ES-I3 (cell line): ENCODE data around the gene RASSF5.
"Not testable (repeated sequence)": the region's sequence is repeated elsewhere in the genome, so short reads cannot be mapped to it uniquely, and the experiment has no call there.

Experiments
- H3K36me3 ChIP-seq: 2 replicates; pipeline ENCODE4 v1.6.1; 2013; ENCODE audit warnings: mild to moderate bottlenecking, low read length, control low read depth, moderate library complexity; ENCODE audit not compliant: insufficient read depth
- H3K4me1 ChIP-seq: 2 replicates; pipeline ENCODE4 v1.6.1; 2013; ENCODE audit warnings: mild to moderate bottlenecking, control low read depth, low read length; ENCODE audit not compliant: insufficient read depth
- H3K9ac ChIP-seq: 2 replicates; pipeline ENCODE4 v1.6.1; 2013; ENCODE audit warnings: low read depth, mild to moderate bottlenecking, low read length, moderate library complexity
- H3K9me3 ChIP-seq: 2 replicates; pipeline ENCODE4 v1.6.1; 2013; ENCODE audit warnings: mild to moderate bottlenecking, low read length, moderate library complexity; ENCODE audit not compliant: control insufficient read depth, insufficient read depth

The RASSF5 gene

DNA sequence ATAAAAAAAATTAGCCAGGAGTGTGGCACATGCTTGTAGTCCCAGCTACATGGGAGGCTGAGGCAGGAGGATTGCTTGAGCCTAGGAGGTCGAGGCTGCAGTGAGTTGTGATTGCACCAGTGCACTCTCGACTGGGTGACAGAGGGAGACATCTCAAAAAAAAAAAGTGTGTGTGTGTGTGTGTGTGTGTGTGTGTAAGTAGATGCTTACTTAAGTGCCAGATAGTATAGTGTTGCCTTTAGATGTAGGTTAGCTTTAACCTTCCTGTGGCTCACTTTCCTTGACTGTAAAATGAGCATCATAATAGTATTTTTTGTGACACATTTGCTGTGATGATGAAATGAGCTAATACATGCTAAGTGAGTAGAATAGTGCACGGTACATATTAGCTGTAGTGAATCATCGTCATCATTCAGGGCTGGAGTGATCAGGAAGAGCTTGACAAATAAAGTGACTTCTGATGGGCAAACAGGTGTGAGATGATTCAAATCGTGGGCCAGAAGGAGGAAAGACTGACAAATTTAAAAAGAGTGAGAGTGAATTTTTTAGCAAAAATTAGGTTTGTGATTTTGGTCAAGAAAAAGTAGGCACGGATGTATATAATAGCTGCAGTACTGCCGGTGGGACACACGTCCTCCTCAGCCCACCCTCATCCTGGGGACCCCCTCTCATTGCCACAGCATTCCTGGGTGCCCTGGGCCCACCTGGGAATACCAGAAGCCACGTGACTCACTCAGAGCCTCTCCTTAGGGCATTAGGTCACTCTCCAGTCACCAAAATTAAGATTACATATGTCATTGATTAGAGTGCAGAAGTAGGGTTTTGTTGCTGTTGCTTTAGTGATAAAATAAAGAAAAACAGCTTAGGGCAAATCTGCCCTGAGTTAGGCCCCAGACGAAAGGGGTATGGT, 71.0 kb downstream of the RASSF5 start:
- no peak overlapping the region for H3K9ac ChIP-seq
- no peaks in the 10 kb centered on the region for H3K4me1 ChIP-seq
- H3K36me3 ChIP-seq, result no peaks in the 10 kb centered on the region
- H3K9me3 ChIP-seq, result no peaks in the 10 kb centered on the region

DNA sequence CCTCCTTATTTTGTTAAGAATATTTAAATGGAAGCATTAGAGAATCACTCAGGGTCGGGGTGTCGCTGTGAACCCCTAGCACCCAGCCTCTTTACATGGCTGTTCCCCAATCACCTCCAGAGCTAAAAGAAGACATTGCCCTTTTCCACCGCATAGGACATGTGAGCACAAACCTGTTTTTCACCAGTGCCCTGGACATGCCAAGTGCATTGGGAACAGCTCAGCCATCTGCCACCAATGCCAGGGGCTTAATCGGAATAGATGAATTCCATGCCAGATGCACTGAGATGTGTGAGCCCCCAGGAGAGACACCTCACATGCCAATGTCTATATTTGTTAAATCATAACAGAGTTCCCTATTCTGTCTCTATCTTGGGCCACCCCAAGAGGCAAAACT, 71.6 kb downstream of the RASSF5 start:
- Histone ChIP-seq H3K9me3 (no peaks in the 10 kb centered on the region), H3K4me1 (0 out of 2 replicates have a peak, but pooled peaks cover 2% of the 10 kb centered on the region), H3K9ac (no peak overlapping the region), H3K36me3 (no peaks in the 10 kb centered on the region)

- no peaks in the 10 kb centered on the region for H3K9me3 ChIP-seq
- 0 out of 2 replicates have a peak, but pooled peaks cover 2% of the 10 kb centered on the region for H3K4me1 ChIP-seq
- H3K36me3 ChIP-seq, result no peaks in the 10 kb centered on the region
- H3K9ac ChIP-seq, result no peak overlapping the region
Measured at GRCh38 chr1:206579747-206580437, 72.6 kb downstream of the RASSF5 start.

- no peak overlapping the region for H3K9ac ChIP-seq
- H3K36me3 ChIP-seq, result no peaks in the 10 kb centered on the region
- 0 out of 2 replicates have a peak, but pooled peaks cover 2% of the 10 kb centered on the region for H3K4me1 ChIP-seq
- H3K9me3 ChIP-seq, result no peaks in the 10 kb centered on the region
Measured at GRCh38 chr1:206580438-206581113, 73.2 kb downstream of the RASSF5 start.

GRCh38 chr1:206581114-206581497, 73.8 kb downstream of the RASSF5 start:
- not testable (repeated sequence) for H3K36me3 ChIP-seq, H3K9ac ChIP-seq, H3K4me1 ChIP-seq, H3K9me3 ChIP-seq

DNA sequence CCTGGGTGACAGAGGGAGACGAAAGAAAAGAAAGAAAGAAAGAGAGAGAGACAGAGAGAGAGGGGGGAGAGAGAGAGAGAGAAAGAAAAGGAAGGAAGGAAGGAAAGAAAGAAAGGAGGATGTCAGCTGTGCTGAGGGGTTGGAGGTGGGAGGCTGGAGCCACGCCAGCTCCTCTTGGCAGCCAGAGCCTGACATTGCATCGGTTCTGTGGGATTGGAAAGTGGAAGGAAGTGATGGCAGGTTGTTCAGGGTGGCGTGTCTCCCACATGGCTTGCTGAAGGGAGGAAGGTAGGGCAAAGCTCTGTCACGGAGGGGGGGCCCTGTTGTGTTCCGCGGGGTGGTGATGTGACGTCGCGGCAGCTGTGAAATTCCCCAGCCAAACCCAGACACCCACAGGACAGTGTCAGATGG, 74.2 kb downstream of the RASSF5 start:
- H3K36me3 ChIP-seq, result no peaks in the 10 kb centered on the region
- 0 out of 2 replicates have a peak, but pooled peaks cover 2% of the 10 kb centered on the region for H3K4me1 ChIP-seq
- H3K9ac ChIP-seq, result no peak overlapping the region
- no peaks in the 10 kb centered on the region for H3K9me3 ChIP-seq

GRCh38 chr1:206582537-206582936, 75.2 kb downstream of the RASSF5 start:
- 0 out of 2 replicates have a peak, but pooled peaks cover 2% of the 10 kb centered on the region for H3K4me1 ChIP-seq
- no peaks in the 10 kb centered on the region for H3K36me3 ChIP-seq
- H3K9me3 ChIP-seq, result no peaks in the 10 kb centered on the region
- H3K9ac ChIP-seq, result no peak overlapping the region

DNA sequence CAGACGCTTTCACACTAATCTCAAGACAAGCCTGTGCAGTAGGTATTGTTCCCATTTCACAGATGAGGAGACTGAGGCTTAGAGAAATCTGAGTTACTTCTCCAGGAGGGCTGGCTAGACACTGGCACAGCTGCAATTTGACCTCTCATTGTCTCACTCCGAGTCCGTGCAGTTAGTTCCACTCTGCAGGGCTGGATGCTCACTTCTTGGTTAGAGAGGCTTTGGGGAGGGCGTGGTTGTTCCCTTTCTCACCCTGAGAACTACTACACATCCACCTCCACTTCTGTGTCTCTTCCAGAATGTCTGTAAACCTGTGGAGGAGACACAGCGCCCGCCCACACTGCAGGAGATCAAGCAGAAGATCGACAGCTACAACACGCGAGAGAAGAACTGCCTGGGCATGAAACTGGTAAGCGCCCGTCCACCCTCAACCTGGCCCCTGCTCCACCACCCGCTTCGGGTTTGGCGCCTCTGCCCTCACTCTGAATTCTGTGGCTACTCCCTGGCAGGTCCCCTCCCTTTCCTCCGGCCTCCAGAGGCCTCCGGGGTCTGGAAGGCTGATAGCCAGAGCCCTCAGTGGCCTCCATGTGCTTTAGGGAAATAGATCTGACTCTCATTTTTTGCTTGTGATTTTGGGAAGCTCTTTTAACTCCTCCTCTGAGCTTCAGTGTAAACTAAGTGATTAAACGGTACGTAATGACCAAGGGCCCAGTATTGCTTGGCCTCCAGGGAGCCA, 75.8 kb downstream of the RASSF5 start:
- no peaks in the 10 kb centered on the region for H3K36me3 ChIP-seq

DNA sequence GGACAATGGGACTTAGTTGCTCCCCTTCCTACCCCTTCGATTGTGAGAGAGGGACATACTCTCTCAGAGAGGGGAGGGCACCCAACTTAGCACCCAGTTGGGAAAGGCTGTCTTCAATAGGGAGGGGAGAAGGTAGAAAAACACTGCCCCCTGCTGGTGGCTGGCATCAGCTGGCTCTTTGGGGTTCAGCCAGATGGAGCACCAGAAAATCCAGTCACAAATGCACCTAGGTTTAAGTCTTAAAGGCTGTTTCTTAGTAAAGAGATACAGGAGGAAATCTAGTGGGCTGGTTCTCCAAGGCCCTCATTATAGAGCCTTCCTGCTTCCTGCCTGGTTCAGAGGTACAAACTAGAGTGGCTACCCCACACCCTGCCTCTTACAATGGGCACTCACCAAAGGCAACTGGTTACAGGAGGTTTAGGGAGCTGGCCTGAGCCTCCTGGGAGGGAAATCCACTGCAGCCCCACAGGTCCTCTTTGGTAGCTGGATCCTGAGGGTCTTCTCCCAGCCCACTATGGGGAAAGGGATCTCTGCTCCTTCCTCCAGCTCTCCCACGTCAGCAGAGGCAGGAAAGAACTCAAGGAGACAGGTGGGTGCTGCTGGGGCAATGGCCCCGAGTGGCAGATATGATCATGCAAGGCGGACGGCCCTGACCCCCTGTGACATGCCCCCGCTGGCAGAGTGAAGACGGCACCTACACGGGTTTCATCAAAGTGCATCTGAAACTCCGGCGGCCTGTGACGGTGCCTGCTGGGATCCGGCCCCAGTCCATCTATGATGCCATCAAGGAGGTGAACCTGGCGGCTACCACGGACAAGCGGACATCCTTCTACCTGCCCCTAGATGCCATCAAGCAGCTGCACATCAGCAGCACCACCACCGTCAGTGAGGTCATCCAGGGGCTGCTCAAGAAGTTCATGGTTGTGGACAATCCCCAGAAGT, 76.6 kb downstream of the RASSF5 start:
- Histone ChIP-seq H3K9me3 (no peaks in the 10 kb centered on the region), H3K4me1 (0 out of 2 replicates have a peak, but pooled peaks cover 2% of the 10 kb centered on the region), H3K36me3 (no peaks in the 10 kb centered on the region; the same call in 1 of the 2 replicates), H3K9ac (no peak overlapping the region)

More for the DNA sequence above, 75.8 kb downstream of the RASSF5 start:
- Histone ChIP-seq H3K4me1 (0 out of 2 replicates have a peak, but pooled peaks cover 2% of the 10 kb centered on the region), H3K9me3 (no peaks in the 10 kb centered on the region), H3K9ac (no peak overlapping the region)

DNA sequence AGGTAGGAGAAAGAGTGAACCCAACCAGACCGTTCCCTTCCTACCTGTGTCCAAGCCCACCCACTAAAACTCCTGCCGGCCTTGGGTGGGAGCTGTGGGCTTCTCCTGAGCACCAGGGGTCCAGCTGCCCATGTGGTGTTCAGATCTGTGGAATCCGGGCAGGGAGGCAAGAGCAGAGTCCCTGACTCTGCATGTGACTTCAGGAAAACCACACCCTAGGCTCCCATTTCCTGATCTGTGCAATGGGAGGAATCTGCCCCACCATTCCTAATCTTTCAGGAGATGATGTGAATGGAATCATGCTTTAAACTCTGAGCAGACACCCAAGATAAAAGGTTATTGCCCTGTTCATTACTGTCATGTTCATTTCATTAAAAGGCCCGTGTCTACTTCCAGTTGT, 77.4 kb downstream of the RASSF5 start:
- Histone ChIP-seq H3K36me3 (no peaks in the 10 kb centered on the region; the same call in 1 of the 2 replicates), H3K4me1 (0 out of 2 replicates have a peak, but pooled peaks cover 2% of the 10 kb centered on the region)

GRCh38 chr1:206586501-206587445, 79.4 kb downstream of the RASSF5 start:
- Histone ChIP-seq H3K36me3 (no peaks in the 10 kb centered on the region; the same call in 1 of the 2 replicates), H3K4me1 (0 out of 2 replicates have a peak, but pooled peaks cover 2% of the 10 kb centered on the region), H3K9me3 (no peaks in the 10 kb centered on the region), H3K9ac (no peak overlapping the region)

More for the DNA sequence above, 77.4 kb downstream of the RASSF5 start:
- no peak overlapping the region for H3K9ac ChIP-seq
- H3K9me3 ChIP-seq, result no peaks in the 10 kb centered on the region

- Histone ChIP-seq H3K4me1 (0 out of 2 replicates have a peak, but pooled peaks cover 2% of the 10 kb centered on the region), H3K9me3 (no peaks in the 10 kb centered on the region), H3K36me3 (no peaks in the 10 kb centered on the region; the same call in 1 of the 2 replicates), H3K9ac (no peak overlapping the region)
Measured at GRCh38 chr1:206587904-206588303, 80.6 kb downstream of the RASSF5 start.
